IMR-90 (cell line): Measurements from ENCODE around the gene SIPA1. TPM values are rescaled to one million over a fixed set of nuclear protein-coding genes. Genes with fewer than 3 reads are reported as not detected.

Experiments used
- ATAC-seq: fragments of 200-7000 bp; cut with Tn5 transposase; 2 replicates; pipeline ENCODE4 v1.9.1; 2020; ENCODE audit warnings: low read depth, mild to moderate bottlenecking, moderate library complexity
- BruUV-seq: library from RNA; stranded (reverse); fragments of 400-500 nt; replicated peaks from 2 replicates; lab custom pipeline; 2021; lab: Mats Ljungman, UMichigan
- CTCF ChIA-PET: fragments of 300-600 bp; formaldehyde crosslinking; extraction: SDS; loops from one replicate; lab custom pipeline; 2021; ENCODE audit warnings: antibody characterized with exemption; lab: Yijun Ruan, JAX
- POLR2A ChIA-PET: fragments of 300-600 bp; sonication (Branson Sonifier 250); formaldehyde crosslinking; loops from one replicate; lab custom pipeline; 2022; ENCODE audit warnings: antibody characterized with exemption; ENCODE audit not compliant: unreplicated experiment; lab: Charles Lee
- DNase-seq: peaks from one replicate; pipeline ENCODE4 v3.0.0; 2013
- H2AFZ ChIP-seq: replicated peaks from 2 replicates; pipeline ENCODE3; 2013; ENCODE audit warnings: low read length, mild to moderate bottlenecking; ENCODE audit not compliant: poor library complexity
- H2AK5ac ChIP-seq: 2 replicates; pipeline ENCODE4 v1.6.1; 2013; ENCODE audit warnings: low read depth, low read length, inconsistent platforms
- H2AK9ac ChIP-seq: replicated peaks from 2 replicates; pipeline ENCODE3; 2013; ENCODE audit warnings: mild to moderate bottlenecking, low read depth, low read length, moderate library complexity; ENCODE audit not compliant: poor library complexity
- H2BK120ac ChIP-seq: 2 replicates; pipeline ENCODE4 v1.6.1; 2013; ENCODE audit warnings: low read depth, low read length, inconsistent platforms
- H2BK15ac ChIP-seq: 3 replicates; pipeline ENCODE4 v1.6.1; 2013; ENCODE audit warnings: low read depth, low read length, inconsistent platforms
- H2BK20ac ChIP-seq: 2 replicates; pipeline ENCODE4 v1.6.1; 2013; ENCODE audit warnings: low read depth, mild to moderate bottlenecking, inconsistent platforms, low read length, moderate library complexity
- H2BK5ac ChIP-seq: 2 replicates; pipeline ENCODE4 v1.6.1; 2013; ENCODE audit warnings: mild to moderate bottlenecking, low read depth, low read length, inconsistent platforms; ENCODE audit not compliant: poor library complexity, severe bottlenecking
- H3K14ac ChIP-seq: replicated peaks from 2 replicates; pipeline ENCODE4 v1.6.1; 2013; ENCODE audit warnings: low read depth, low read length, inconsistent platforms
- H3K18ac ChIP-seq: 2 replicates; pipeline ENCODE4 v1.6.1; 2013; ENCODE audit warnings: low read depth, low read length, control low read depth
- H3K23ac ChIP-seq: 2 replicates; pipeline ENCODE4 v1.6.1; 2013; ENCODE audit warnings: low read depth, low read length, inconsistent platforms
- H3K27ac ChIP-seq: 2 replicates; pipeline ENCODE4 v1.5.1; 2013; ENCODE audit warnings: mild to moderate bottlenecking, control low read depth, low read length; ENCODE audit not compliant: insufficient read depth
- H3K27me3 ChIP-seq: 2 replicates; pipeline ENCODE4 v1.6.1; 2013; ENCODE audit warnings: low read length; ENCODE audit not compliant: control insufficient read depth, insufficient read depth
- H3K36me3 ChIP-seq: 2 replicates; pipeline ENCODE4 v1.6.1; 2013; ENCODE audit warnings: low read length, mixed read lengths; ENCODE audit not compliant: control insufficient read depth, insufficient read depth
- H3K4ac ChIP-seq: 2 replicates; pipeline ENCODE4 v1.6.1; 2013; ENCODE audit warnings: low read depth, low read length, inconsistent platforms
- H3K4me1 ChIP-seq: 2 replicates; pipeline ENCODE4 v1.6.1; 2013; ENCODE audit warnings: low read length, mixed read lengths; ENCODE audit not compliant: control insufficient read depth, insufficient read depth
- H3K4me2 ChIP-seq: 2 replicates; pipeline ENCODE4 v1.6.1; 2013; ENCODE audit warnings: low read depth, mild to moderate bottlenecking, control low read depth, low read length, moderate library complexity
- H3K4me3 ChIP-seq: 2 replicates; pipeline ENCODE4 v1.5.1; 2013; ENCODE audit warnings: low read depth, mild to moderate bottlenecking, control low read depth, low read length, moderate library complexity; ENCODE audit not compliant: insufficient read depth
- H3K56ac ChIP-seq: 2 replicates; pipeline ENCODE4 v1.6.1; 2013; ENCODE audit warnings: low read length, inconsistent platforms; ENCODE audit not compliant: insufficient read depth; ENCODE audit errors: extremely low read depth
- H3K79me1 ChIP-seq, 2 experiments: 2 replicates each; pipeline ENCODE4 v1.6.1; 2013; ENCODE audit warnings: low read length in 2 of 2, inconsistent platforms in 1 of 2, low read depth in 1 of 2
- H3K9ac ChIP-seq: 2 replicates; pipeline ENCODE4 v1.6.1; 2013; ENCODE audit warnings: low read depth, low read length, control low read depth
- H3K9me1 ChIP-seq: 2 replicates; pipeline ENCODE4 v1.6.1; 2013; ENCODE audit warnings: low read length, inconsistent platforms; ENCODE audit not compliant: insufficient read depth
- H3K9me3 ChIP-seq: 2 replicates; pipeline ENCODE4 v1.6.1; 2013; ENCODE audit warnings: low read length; ENCODE audit not compliant: control insufficient read depth, insufficient read depth
- H4K20me1 ChIP-seq: 2 replicates; pipeline ENCODE4 v1.6.1; 2013; ENCODE audit warnings: low read length, inconsistent platforms; ENCODE audit not compliant: insufficient read depth
- H4K5ac ChIP-seq: 2 replicates; pipeline ENCODE4 v1.6.1; 2013; ENCODE audit warnings: mild to moderate bottlenecking, low read depth, low read length, control low read depth
- H4K8ac ChIP-seq, 2 experiments: 2 replicates each; pipeline ENCODE4 v1.6.1; 2013; ENCODE audit warnings: low read depth in 2 of 2, low read length in 2 of 2, control low read depth in 1 of 2, inconsistent platforms in 1 of 2
- H4K91ac ChIP-seq: 2 replicates; pipeline ENCODE4 v1.6.1; 2013; ENCODE audit warnings: low read depth, low read length, inconsistent platforms; ENCODE audit not compliant: insufficient read depth
- BHLHE40 ChIP-seq: fragments of 150-350 bp; IDR thresholded peaks from 2 replicates; pipeline ENCODE4 v1.6.1; 2016; ENCODE audit warnings: mild to moderate bottlenecking, low read depth, low read length
- CEBPB ChIP-seq: IDR thresholded peaks from 2 replicates; pipeline ENCODE4 v1.6.1; 2012; ENCODE audit warnings: low read depth, low read length, improper control_type of control experiment
- FOS ChIP-seq: fragments of 150-350 bp; IDR thresholded peaks from 2 replicates; pipeline ENCODE4 v1.6.1; 2016; ENCODE audit warnings: low read depth, low read length
- MAFK ChIP-seq: IDR thresholded peaks from 2 replicates; pipeline ENCODE4 v1.6.1; 2012; ENCODE audit warnings: low read depth, low read length, improper control_type of control experiment
- MAZ ChIP-seq: IDR thresholded peaks from 2 replicates; pipeline ENCODE4 v1.6.1; 2012; ENCODE audit warnings: low read depth, mild to moderate bottlenecking, low read length, improper control_type of control experiment, moderate library complexity, borderline replicate concordance
- MXI1 ChIP-seq: IDR thresholded peaks from 2 replicates; pipeline ENCODE4 v1.6.1; 2012; ENCODE audit warnings: low read depth, mild to moderate bottlenecking, low read length, moderate library complexity, borderline replicate concordance
- NFE2L2 ChIP-seq: fragments of 150-350 bp; IDR thresholded peaks from 2 replicates; pipeline ENCODE4 v1.6.1; 2016; ENCODE audit warnings: low read depth, mild to moderate bottlenecking, low read length
- POLR2A ChIP-seq: IDR thresholded peaks from 2 replicates; pipeline ENCODE4 v1.6.1; 2012; ENCODE audit warnings: mild to moderate bottlenecking, low read depth, low read length
- RAD21 ChIP-seq: IDR thresholded peaks from 2 replicates; pipeline ENCODE4 v1.6.1; 2012; ENCODE audit warnings: low read length, improper control_type of control experiment
- RCOR1 ChIP-seq: IDR thresholded peaks from 2 replicates; pipeline ENCODE4 v1.6.1; 2012; ENCODE audit warnings: mild to moderate bottlenecking, low read length, improper control_type of control experiment; ENCODE audit not compliant: insufficient replicate concordance
- RFX5 ChIP-seq: IDR thresholded peaks from 2 replicates; pipeline ENCODE4 v1.8.0; 2012; ENCODE audit warnings: low read depth, mild to moderate bottlenecking, low read length, moderate library complexity
- SMC3 ChIP-seq: fragments of 150-350 bp; IDR thresholded peaks from 2 replicates; pipeline ENCODE4 v1.6.1; 2016; ENCODE audit warnings: low read depth, mild to moderate bottlenecking, antibody characterized with exemption, low read length, moderate library complexity
- WGBS, 2 experiments: methylation state at CpG; one replicate each; pipeline versions ENCODE4 v1.1.5 to v1.1.7; 2013; ENCODE audit warnings: missing lambda C conversion rate in 2 of 2; ENCODE audit not compliant: insufficient read length in 1 of 2; ENCODE audit errors: extremely low coverage in 2 of 2; 5-methylcytosine and 5-hydroxymethylcytosine counted together
- dilution Hi-C: fragments of 300-500 bp; cut with HindIII; formaldehyde crosslinking; loops from one replicate; pipeline ENCODE4 v1.14.3; 2018; ENCODE audit warnings: low sequenced_read_pairs; ENCODE audit not compliant: unreplicated experiment
- in situ Hi-C: fragments of 300-500 bp; cut with MboI; formaldehyde crosslinking; loops from 3 replicates; pipeline ENCODE4 v1.14.3; 2019; ENCODE audit warnings: low sequenced_read_pairs, inconsistent platforms, mixed read lengths
- intact Hi-C: fragments of 100-400 bp; cut with micrococcal nuclease; formaldehyde crosslinking; loops from 2 replicates; pipeline ENCODE4 v1.10.0; 2022
- polyA plus RNA-seq, 3 experiments: library from polyadenylated mRNA; depleted of rRNA; stranded (reverse); fragments of >200 nt; gene quantifications; 2 replicates each; pipeline ENCODE4 v1.2.3, GENCODE V29; 2012; ENCODE audit warnings: low replicate concordance in 1 of 3
- total RNA-seq: library from RNA; depleted of rRNA; stranded (reverse); fragments of >200 nt; gene quantifications from 2 replicates; pipeline ENCODE4 v1.2.3, GENCODE V29; 2012
- TF ChIP-seq, protein P1 (sequence below): fragments of 150-350 bp; IDR thresholded peaks from 2 replicates; pipeline ENCODE4 v1.6.1; 2016; ENCODE audit warnings: low read depth, mild to moderate bottlenecking, low read length, moderate library complexity, borderline replicate concordance
- TF ChIP-seq, protein P2 (sequence below): conservative IDR thresholded peaks from 2 replicates; pipeline ENCODE4 v1.5.1; 2012; ENCODE audit warnings: mild to moderate bottlenecking, low read depth, low read length, improper control_type of control experiment
- TF ChIP-seq, protein P3 (sequence below): fragments of 150-350 bp; IDR thresholded peaks from 2 replicates; pipeline ENCODE4 v1.6.1; 2017; ENCODE audit warnings: mild to moderate bottlenecking, antibody characterized with exemption, low read length, low read depth

SIPA1 gene
- total and polyA plus RNA-seq, 2 of the 4 experiments (the other 2 are of a cell fraction), result 10.6 to 39.7 TPM

DNA sequence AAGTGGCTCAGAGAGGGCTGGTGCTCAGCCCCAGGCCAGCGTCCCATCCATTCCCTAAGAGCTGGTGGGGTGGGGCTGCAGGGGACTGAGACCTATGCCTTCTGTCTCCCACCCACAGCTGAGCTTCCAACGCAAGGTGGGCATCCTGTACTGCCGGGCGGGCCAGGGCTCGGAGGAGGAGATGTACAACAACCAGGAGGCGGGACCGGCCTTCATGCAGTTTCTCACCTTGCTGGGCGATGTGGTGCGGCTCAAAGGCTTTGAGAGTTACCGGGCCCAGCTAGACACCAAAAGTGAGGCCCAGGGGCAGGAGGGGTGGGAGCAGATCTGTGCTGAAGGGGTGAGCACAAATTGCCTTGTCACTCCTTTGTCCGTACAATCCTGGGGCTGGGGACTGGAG, 6.9 kb downstream of the SIPA1 start:
- no peak overlapping the region for H3K23ac ChIP-seq
- H2AK5ac ChIP-seq, result no peak overlapping the region
- intact Hi-C loops, result no loop called here
- no peak overlapping the region for H2BK20ac ChIP-seq
- 0 out of 2 replicates have a peak overlapping the region, but pooled peaks have one; percentile 34 for H2BK120ac ChIP-seq
- H3K18ac ChIP-seq, result no peak overlapping the region
- dilution Hi-C loops, result no loop called here
- H3K9me3 ChIP-seq, result no peaks in the 10 kb centered on the region
- peaks cover 15% of the 10 kb centered on the region for H3K36me3 ChIP-seq
- DNase-seq (no peak), ATAC-seq (no peak)
- no TSS peak for BruUV-seq
- no peak overlapping the region for H4K91ac ChIP-seq
- in situ Hi-C loops, result no loop called here
- peaks cover 13% of the 10 kb centered on the region; the same call in 1 of the 2 replicates for H4K20me1 ChIP-seq
- H3K9me1 ChIP-seq, result peaks cover 15% of the 10 kb centered on the region
- peaks cover 1 to 45% of the 10 kb centered on the region in 2 experiments for H3K79me1 ChIP-seq
- no peak overlapping the region for H3K27ac ChIP-seq
- no peak overlapping the region for H3K9ac ChIP-seq
- no peak overlapping the region for H3K4ac ChIP-seq
- no peak overlapping the region for H2BK5ac ChIP-seq
- H3K4me3 ChIP-seq, result no peak overlapping the region
- H3K4me1 ChIP-seq, result peaks cover 8% of the 10 kb centered on the region
- CTCF ChIA-PET, result no interaction called here
- WGBS, 2 experiments, result 88% methylated on average over 10 of the region's 11 CpGs; no CpG with 5 or more reads in 1 of the 2 experiments
- H3K27me3 ChIP-seq, result no peaks in the 10 kb centered on the region
- H4K5ac ChIP-seq, result no peak overlapping the region
- H3K56ac ChIP-seq, result no peak overlapping the region
- H2BK15ac ChIP-seq, result no peak overlapping the region
- POLR2A ChIA-PET, result no interaction called here
- H3K14ac ChIP-seq, result no peak overlapping the region
- H4K8ac ChIP-seq, result no peak overlapping the region
- peak overlapping the region; percentile 79 for H2AK9ac ChIP-seq
- H3K4me2 ChIP-seq, result no peak overlapping the region
- H2AFZ ChIP-seq, result no peak overlapping the region
- TF ChIP-seq MAFK (no peak), NFE2L2 (no peak), CEBPB (no peak), SMC3 (no peak), FOS (no peak), MXI1 (no peak), BHLHE40 (no peak), MAZ (no peak), POLR2A (no peak), RCOR1 (no peak), RFX5 (no peak), RAD21 (no peak)
- TF ChIP-seq, protein P1, sequence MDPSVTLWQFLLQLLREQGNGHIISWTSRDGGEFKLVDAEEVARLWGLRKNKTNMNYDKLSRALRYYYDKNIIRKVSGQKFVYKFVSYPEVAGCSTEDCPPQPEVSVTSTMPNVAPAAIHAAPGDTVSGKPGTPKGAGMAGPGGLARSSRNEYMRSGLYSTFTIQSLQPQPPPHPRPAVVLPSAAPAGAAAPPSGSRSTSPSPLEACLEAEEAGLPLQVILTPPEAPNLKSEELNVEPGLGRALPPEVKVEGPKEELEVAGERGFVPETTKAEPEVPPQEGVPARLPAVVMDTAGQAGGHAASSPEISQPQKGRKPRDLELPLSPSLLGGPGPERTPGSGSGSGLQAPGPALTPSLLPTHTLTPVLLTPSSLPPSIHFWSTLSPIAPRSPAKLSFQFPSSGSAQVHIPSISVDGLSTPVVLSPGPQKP, result no peak
- TF ChIP-seq, protein P2, sequence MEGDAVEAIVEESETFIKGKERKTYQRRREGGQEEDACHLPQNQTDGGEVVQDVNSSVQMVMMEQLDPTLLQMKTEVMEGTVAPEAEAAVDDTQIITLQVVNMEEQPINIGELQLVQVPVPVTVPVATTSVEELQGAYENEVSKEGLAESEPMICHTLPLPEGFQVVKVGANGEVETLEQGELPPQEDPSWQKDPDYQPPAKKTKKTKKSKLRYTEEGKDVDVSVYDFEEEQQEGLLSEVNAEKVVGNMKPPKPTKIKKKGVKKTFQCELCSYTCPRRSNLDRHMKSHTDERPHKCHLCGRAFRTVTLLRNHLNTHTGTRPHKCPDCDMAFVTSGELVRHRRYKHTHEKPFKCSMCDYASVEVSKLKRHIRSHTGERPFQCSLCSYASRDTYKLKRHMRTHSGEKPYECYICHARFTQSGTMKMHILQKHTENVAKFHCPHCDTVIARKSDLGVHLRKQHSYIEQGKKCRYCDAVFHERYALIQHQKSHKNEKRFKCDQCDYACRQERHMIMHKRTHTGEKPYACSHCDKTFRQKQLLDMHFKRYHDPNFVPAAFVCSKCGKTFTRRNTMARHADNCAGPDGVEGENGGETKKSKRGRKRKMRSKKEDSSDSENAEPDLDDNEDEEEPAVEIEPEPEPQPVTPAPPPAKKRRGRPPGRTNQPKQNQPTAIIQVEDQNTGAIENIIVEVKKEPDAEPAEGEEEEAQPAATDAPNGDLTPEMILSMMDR, result no peak
- TF ChIP-seq, protein P3, sequence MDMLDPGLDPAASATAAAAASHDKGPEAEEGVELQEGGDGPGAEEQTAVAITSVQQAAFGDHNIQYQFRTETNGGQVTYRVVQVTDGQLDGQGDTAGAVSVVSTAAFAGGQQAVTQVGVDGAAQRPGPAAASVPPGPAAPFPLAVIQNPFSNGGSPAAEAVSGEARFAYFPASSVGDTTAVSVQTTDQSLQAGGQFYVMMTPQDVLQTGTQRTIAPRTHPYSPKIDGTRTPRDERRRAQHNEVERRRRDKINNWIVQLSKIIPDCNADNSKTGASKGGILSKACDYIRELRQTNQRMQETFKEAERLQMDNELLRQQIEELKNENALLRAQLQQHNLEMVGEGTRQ, result no peak
